ENCODE data around the gene RBKS.

Gene RBKS

DNA sequence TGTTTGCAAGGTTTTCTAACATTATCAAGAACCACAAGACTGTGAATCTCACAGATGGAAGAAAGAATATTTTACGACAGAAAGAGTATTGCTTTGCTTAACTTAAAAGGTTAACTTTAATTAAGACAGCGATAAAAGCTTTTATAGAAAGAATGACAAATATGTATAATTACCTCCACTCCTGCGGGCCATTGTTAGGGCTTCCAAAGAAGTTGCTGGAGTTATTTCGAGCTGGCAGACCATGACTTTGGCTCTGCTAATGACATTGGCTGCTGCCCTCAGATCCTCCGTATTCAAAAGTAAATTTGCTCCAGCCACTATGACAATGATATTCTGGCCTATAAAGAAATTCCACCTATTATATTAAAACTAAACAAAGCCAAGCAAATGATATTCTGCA lies 47.3 kb downstream of the RBKS start:
- no peaks in the 10 kb centered on the region for H3K27me3 ChIP-seq (ENCODE audit: control insufficient read depth, insufficient read depth, low read length)
- H3K9me3 ChIP-seq (ENCODE audit: control insufficient read depth, low read length) = no peaks in the 10 kb centered on the region
- H3K4me3 ChIP-seq (ENCODE audit: low read length) = no peak overlapping the region
- no peaks in the 10 kb centered on the region for H3K36me3 ChIP-seq (ENCODE audit: control insufficient read depth, insufficient read depth, low read length)
- H3K9ac ChIP-seq (ENCODE audit: low read length) = no peak overlapping the region
- peaks cover 12% of the 10 kb centered on the region for H3K4me1 ChIP-seq (ENCODE audit: control insufficient read depth, insufficient read depth, low read length)

DNA sequence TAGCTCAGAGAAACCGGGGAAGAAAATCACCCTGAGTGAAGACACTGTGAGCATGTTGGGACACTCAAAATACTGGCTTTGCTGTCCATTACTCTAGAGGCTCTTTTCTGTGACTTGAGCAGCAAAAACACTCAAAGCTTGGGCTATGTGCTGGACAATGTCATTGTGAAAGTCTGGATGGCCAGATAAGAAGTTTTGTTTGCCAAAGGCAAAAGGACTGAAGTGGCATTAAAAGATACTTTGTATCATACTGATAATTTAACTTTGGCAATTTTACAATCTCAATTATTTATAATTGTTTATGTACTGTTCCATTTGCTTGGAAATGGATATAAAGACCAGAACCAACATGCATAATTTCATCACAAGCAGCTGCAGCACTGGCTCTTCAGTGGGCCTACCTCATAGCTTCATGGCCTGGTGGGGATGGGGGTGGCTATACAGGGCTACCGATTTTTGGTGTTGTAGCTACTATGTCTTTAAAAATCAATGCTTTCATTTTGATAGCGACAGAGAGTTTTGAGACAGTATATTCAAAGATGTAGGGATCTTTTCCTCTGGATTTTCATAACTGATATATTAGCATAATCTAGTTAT lies 51.1 kb downstream of the RBKS start:
- Histone ChIP-seq H3K4me3 (ENCODE audit: low read length) (no peak overlapping the region), H3K27me3 (ENCODE audit: control insufficient read depth, insufficient read depth, low read length) (no peaks in the 10 kb centered on the region), H3K36me3 (ENCODE audit: control insufficient read depth, insufficient read depth, low read length) (no peaks in the 10 kb centered on the region), H3K4me1 (ENCODE audit: control insufficient read depth, insufficient read depth, low read length) (peaks cover 12% of the 10 kb centered on the region), H3K9ac (ENCODE audit: low read length) (no peak overlapping the region), H3K9me3 (ENCODE audit: control insufficient read depth, low read length) (no peaks in the 10 kb centered on the region)

DNA sequence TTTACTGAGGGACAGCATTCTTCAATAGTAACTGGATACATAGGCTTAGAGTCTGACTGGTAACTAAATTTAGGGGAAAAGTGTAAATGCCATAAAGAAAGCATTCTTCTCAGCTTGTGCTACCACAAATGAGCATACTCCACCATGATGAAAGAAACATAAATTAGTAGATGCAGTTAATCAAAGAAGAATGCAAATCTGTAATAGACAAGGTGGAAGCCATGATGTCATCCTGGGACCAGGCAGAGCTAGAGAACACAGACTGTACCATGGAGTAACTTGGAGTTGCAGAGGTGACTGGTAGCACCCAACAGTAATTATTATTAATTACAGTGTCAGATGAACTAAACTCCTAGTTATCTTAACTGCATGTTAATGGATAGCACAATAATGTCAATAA lies 51.7 kb downstream of the RBKS start:
- Histone ChIP-seq H3K27me3 (ENCODE audit: control insufficient read depth, insufficient read depth, low read length) (no peaks in the 10 kb centered on the region), H3K9me3 (ENCODE audit: control insufficient read depth, low read length) (no peaks in the 10 kb centered on the region), H3K4me1 (ENCODE audit: control insufficient read depth, insufficient read depth, low read length) (peaks cover 12% of the 10 kb centered on the region), H3K36me3 (ENCODE audit: control insufficient read depth, insufficient read depth, low read length) (no peaks in the 10 kb centered on the region), H3K9ac (ENCODE audit: low read length) (no peak overlapping the region), H3K4me3 (ENCODE audit: low read length) (no peak overlapping the region)

DNA sequence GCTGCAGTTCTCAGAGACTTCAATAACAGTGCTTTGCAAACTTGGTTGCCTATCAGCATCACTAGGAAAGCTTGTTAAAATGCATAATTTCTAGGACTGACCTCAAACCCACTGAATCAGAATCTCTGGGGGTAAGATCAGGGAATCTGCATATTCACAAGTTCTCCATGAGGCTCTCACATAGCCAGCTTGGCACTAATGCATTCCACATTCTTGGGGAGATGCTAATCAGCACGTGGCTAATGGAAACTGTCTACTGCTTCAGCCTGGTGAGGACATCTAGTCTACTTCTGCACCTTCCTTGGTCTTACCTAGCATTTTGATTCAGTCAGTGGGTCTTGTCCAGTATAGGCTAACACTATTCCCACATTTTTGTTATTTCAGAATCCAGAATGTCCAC lies 56.3 kb downstream of the RBKS start:
- no peak overlapping the region for H3K9ac ChIP-seq (ENCODE audit: low read length)

DNA sequence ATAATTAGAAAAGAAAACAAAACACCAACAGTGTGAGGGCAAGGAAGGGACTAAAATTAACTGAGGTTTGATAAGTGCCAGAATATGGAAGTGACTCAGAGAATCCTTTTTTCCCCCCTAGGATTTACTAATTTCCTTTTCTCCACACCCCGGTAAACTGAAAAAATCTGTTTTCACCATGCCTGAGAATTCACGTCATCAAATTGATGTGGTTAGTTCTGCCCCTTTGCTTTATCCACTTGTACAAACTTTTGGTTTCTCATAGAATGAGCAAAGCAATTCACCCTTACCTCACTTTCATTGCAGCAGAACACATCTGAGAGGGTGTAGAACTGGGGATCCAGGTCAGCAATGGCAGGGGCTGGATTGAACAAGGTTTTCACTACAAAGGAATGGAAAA lies 57.8 kb downstream of the RBKS start:
- H3K9ac ChIP-seq (ENCODE audit: low read length) = no peak overlapping the region
- H3K4me1 ChIP-seq (ENCODE audit: control insufficient read depth, insufficient read depth, low read length) = no peaks in the 10 kb centered on the region
- H3K27me3 ChIP-seq (ENCODE audit: control insufficient read depth, insufficient read depth, low read length) = no peaks in the 10 kb centered on the region
- H3K9me3 ChIP-seq (ENCODE audit: control insufficient read depth, low read length) = no peaks in the 10 kb centered on the region
- H3K36me3 ChIP-seq (ENCODE audit: control insufficient read depth, insufficient read depth, low read length) = no peaks in the 10 kb centered on the region
- H3K4me3 ChIP-seq (ENCODE audit: low read length) = no peak overlapping the region

More for the DNA sequence above, 56.3 kb downstream of the RBKS start:
- Histone ChIP-seq H3K4me1 (ENCODE audit: control insufficient read depth, insufficient read depth, low read length) (peaks cover 8% of the 10 kb centered on the region), H3K4me3 (ENCODE audit: low read length) (no peak overlapping the region), H3K36me3 (ENCODE audit: control insufficient read depth, insufficient read depth, low read length) (no peaks in the 10 kb centered on the region), H3K27me3 (ENCODE audit: control insufficient read depth, insufficient read depth, low read length) (no peaks in the 10 kb centered on the region), H3K9me3 (ENCODE audit: control insufficient read depth, low read length) (no peaks in the 10 kb centered on the region)

DNA sequence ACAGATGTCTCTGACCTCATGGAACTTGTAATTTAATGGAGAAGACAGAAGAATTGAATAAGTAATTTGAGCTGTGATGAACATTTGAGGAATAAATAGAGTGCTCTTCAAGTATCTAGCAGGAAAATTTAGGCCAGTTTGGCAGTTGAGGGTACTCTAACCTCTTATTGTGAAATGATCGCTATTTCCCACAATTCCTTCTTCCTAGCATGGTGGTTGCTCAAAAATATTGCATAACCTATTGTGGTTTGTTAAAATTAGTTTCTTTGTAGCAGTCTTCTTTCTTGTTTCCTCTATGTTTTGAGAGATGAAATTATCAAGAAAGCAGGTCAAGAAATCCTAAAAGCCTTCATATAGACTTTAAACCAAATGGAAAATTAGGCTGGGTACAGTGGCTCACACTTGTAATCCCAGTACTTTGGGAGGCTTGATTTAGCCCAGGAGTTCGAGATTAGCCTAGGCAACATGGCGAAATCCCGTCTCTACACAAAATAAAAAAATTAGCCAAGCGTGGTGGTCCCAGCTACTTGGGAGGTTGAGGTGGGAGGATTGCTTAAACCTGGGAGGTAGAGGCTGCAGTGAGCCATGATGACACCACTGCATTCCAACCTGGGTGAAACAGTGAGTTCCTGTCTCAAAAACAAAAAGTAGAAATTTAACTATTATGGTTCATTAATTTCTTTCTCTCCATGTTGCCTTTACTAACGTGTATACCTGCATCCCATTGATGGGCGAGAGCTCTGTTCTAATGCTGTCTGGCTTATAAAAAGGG lies 58.7 kb downstream of the RBKS start:
- Histone ChIP-seq H3K9me3 (ENCODE audit: control insufficient read depth, low read length) (no peaks in the 10 kb centered on the region), H3K27me3 (ENCODE audit: control insufficient read depth, insufficient read depth, low read length) (no peaks in the 10 kb centered on the region), H3K4me3 (ENCODE audit: low read length) (no peak overlapping the region)

DNA sequence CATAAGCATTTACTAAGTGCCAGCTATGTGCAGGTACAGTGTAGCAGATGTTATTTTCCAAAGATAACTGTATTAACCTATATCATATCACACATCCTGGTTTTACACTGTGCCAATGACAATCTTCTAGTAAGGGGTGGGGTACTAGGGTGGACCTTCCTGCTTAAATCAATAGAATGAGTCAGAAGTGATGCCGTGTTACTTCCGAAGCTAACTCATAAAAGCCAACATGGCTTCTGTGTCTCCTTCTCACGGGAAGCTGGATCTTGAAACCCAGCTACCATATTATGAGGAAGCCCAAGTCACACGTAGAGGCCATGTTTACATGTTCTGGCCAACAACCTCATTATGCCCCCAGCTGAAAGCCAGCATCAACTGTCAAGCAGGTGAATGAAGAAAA lies 59.5 kb downstream of the RBKS start:
- H3K9ac ChIP-seq (ENCODE audit: low read length) = no peak overlapping the region
- H3K4me1 ChIP-seq (ENCODE audit: control insufficient read depth, insufficient read depth, low read length) = no peaks in the 10 kb centered on the region
- H3K27me3 ChIP-seq (ENCODE audit: control insufficient read depth, insufficient read depth, low read length) = no peaks in the 10 kb centered on the region
- no peak overlapping the region for H3K4me3 ChIP-seq (ENCODE audit: low read length)
- no peaks in the 10 kb centered on the region for H3K36me3 ChIP-seq (ENCODE audit: control insufficient read depth, insufficient read depth, low read length)
- no peaks in the 10 kb centered on the region for H3K9me3 ChIP-seq (ENCODE audit: control insufficient read depth, low read length)

More for the DNA sequence above, 58.7 kb downstream of the RBKS start:
- no peaks in the 10 kb centered on the region for H3K36me3 ChIP-seq (ENCODE audit: control insufficient read depth, insufficient read depth, low read length)
- H3K4me1 ChIP-seq (ENCODE audit: control insufficient read depth, insufficient read depth, low read length) = no peaks in the 10 kb centered on the region
- no peak overlapping the region for H3K9ac ChIP-seq (ENCODE audit: low read length)

DNA sequence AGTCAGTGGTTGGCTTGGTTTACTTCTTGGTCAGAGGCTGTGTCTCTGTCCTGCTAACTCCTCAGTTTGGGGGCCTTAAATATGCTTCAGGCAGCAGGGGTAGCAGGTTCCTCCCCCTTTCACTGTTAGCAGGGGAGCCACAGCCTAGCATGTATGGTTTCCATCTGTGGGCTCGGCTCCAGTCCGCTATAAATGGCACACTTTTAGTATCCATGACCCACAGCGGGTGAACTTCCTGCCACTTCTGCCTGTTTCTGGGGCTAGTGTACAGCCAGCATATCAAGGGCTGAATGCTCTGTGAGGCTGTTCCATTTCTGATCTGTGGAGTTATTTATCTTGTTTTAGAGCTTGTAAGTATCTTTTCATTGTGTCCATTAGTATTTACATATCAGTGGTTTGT lies 60.4 kb downstream of the RBKS start:
- H3K36me3 ChIP-seq (ENCODE audit: control insufficient read depth, insufficient read depth, low read length) = no peaks in the 10 kb centered on the region
- H3K9ac ChIP-seq (ENCODE audit: low read length) = no peak overlapping the region
- H3K9me3 ChIP-seq (ENCODE audit: control insufficient read depth, low read length) = no peaks in the 10 kb centered on the region
- no peak overlapping the region for H3K4me3 ChIP-seq (ENCODE audit: low read length)
- H3K4me1 ChIP-seq (ENCODE audit: control insufficient read depth, insufficient read depth, low read length) = no peaks in the 10 kb centered on the region
- H3K27me3 ChIP-seq (ENCODE audit: control insufficient read depth, insufficient read depth, low read length) = no peaks in the 10 kb centered on the region

DNA sequence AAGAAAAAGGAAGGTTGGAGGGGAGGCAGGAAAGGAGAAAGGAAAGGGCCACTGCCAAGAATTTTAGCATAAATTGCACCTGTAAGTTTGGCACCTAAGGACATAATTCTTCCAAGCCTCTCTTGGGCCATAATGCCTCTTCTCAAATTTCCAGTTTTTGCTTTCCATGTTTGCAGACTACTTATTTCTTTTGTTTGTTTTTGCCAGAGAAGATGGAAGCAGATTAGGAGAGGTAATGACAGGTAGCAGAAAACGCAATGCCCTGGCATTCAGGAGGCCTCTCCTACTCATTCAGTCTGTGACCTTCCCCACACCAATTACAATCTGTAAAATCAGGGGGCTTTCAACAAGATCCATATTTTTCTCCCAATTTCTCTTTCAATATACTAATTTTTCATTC lies 61.9 kb downstream of the RBKS start:
- no peak overlapping the region for H3K4me3 ChIP-seq (ENCODE audit: low read length)
- no peaks in the 10 kb centered on the region for H3K36me3 ChIP-seq (ENCODE audit: control insufficient read depth, insufficient read depth, low read length)
- H3K27me3 ChIP-seq (ENCODE audit: control insufficient read depth, insufficient read depth, low read length) = no peaks in the 10 kb centered on the region
- no peak overlapping the region for H3K9ac ChIP-seq (ENCODE audit: low read length)
- no peaks in the 10 kb centered on the region for H3K9me3 ChIP-seq (ENCODE audit: control insufficient read depth, low read length)
- no peaks in the 10 kb centered on the region for H3K4me1 ChIP-seq (ENCODE audit: control insufficient read depth, insufficient read depth, low read length)

DNA sequence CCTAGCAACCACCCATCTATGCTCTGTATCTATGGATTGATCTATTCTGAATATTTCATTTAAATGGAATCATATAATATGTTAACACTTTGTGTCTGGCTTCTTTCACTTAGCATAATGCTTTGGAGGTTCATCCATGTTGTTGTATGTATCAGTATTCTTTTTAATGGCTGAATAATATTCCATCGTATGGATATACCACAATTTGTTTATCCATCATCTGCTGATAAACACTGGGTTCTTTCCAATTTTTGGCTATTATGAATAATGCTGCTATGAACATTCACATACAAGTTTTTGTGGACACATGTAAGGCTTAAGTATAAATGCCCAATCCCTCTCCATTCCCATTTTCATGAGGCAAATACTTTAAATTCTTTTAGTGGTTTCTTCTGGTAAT lies 65.8 kb downstream of the RBKS start:
- H3K36me3 ChIP-seq (ENCODE audit: control insufficient read depth, insufficient read depth, low read length) = no peaks in the 10 kb centered on the region
- no peaks in the 10 kb centered on the region for H3K27me3 ChIP-seq (ENCODE audit: control insufficient read depth, insufficient read depth, low read length)
- no peak overlapping the region for H3K4me3 ChIP-seq (ENCODE audit: low read length)
- no peaks in the 10 kb centered on the region for H3K4me1 ChIP-seq (ENCODE audit: control insufficient read depth, insufficient read depth, low read length)
- no peaks in the 10 kb centered on the region for H3K9me3 ChIP-seq (ENCODE audit: control insufficient read depth, low read length)
- no peak overlapping the region for H3K9ac ChIP-seq (ENCODE audit: low read length)

DNA sequence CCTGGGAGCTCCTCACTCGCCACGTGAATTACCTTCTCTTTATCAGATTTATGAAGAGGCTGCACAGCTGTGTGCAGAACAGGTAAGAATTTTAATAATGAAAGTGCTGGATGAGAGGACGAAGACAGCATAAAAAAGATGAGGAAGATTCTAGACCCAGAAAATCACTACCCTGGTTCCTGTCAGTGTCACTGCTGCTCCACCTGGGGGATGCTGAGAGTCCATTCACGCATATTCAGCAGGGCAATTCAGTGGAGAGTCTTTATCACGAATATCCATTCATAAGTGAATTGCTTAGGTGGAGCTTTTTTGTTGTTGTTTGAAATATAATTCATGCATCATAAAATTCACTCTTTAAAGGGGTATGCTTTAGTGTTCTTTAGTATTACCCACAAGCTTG lies 66.6 kb downstream of the RBKS start:
- H3K4me3 ChIP-seq (ENCODE audit: low read length) = no peak overlapping the region
- H3K9ac ChIP-seq (ENCODE audit: low read length) = no peak overlapping the region
- no peaks in the 10 kb centered on the region for H3K4me1 ChIP-seq (ENCODE audit: control insufficient read depth, insufficient read depth, low read length)
- no peaks in the 10 kb centered on the region for H3K9me3 ChIP-seq (ENCODE audit: control insufficient read depth, low read length)
- H3K27me3 ChIP-seq (ENCODE audit: control insufficient read depth, insufficient read depth, low read length) = no peaks in the 10 kb centered on the region
- no peaks in the 10 kb centered on the region for H3K36me3 ChIP-seq (ENCODE audit: control insufficient read depth, insufficient read depth, low read length)

DNA sequence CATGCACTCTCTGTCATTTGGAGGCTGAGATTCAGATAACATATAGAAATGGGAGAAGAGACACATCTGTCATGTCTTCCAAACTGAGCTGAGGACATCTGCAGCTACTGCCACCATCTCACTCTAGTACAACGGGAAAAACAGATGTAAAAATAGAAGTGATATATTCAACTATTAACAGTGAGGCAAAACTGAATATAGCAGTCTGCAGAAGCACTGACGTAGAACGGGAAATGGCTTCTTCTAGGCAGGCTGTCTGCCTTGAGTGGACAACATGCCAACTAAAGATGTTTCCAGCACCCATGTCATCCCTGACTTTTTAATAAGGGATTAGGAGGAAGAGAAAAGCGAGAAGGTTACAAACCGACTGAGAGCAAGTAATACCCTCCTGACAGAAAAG lies 67.1 kb downstream of the RBKS start:
- Histone ChIP-seq H3K27me3 (ENCODE audit: control insufficient read depth, insufficient read depth, low read length) (no peaks in the 10 kb centered on the region), H3K4me3 (ENCODE audit: low read length) (no peak overlapping the region), H3K4me1 (ENCODE audit: control insufficient read depth, insufficient read depth, low read length) (no peaks in the 10 kb centered on the region), H3K36me3 (ENCODE audit: control insufficient read depth, insufficient read depth, low read length) (no peaks in the 10 kb centered on the region), H3K9ac (ENCODE audit: low read length) (no peak overlapping the region), H3K9me3 (ENCODE audit: control insufficient read depth, low read length) (no peaks in the 10 kb centered on the region)

All from mucosa of stomach (tissue), 1 donor.